ENCODE measurements around the gene IL15RA.
"Not testable (repeated sequence)": the region's sequence is repeated elsewhere in the genome, so short reads cannot be mapped to it uniquely, and the experiment has no call there.

IL15RA gene

DNA sequence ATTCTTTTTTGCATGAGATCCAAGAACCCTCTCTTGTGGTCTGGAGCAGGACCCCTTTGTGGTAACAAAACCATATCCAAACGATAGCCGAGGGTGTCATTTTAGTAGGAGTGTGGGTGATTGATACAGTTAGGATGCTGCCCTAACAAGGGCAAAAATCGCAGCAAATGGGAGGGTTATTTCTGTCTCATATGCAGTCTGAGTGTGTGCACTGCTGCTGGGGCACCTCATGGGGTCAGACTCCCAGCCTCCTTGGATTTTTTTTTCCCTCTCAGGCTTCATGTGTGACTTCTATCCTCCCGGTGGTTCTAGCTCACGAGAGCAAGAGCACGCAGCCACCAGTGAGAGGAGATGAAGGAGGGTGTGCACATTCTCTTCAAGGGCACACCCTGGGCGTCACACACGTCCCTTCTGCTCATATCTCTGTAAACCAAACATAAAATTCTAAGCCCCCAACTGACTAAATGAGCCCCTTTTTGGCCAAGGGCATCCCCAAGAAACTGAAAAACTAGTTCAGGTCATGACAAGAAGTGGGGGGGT, 28.6 kb upstream of the IL15RA start:
- H3K27ac ChIP-seq: no peak overlapping the region
- TF ChIP-seq, protein P1, sequence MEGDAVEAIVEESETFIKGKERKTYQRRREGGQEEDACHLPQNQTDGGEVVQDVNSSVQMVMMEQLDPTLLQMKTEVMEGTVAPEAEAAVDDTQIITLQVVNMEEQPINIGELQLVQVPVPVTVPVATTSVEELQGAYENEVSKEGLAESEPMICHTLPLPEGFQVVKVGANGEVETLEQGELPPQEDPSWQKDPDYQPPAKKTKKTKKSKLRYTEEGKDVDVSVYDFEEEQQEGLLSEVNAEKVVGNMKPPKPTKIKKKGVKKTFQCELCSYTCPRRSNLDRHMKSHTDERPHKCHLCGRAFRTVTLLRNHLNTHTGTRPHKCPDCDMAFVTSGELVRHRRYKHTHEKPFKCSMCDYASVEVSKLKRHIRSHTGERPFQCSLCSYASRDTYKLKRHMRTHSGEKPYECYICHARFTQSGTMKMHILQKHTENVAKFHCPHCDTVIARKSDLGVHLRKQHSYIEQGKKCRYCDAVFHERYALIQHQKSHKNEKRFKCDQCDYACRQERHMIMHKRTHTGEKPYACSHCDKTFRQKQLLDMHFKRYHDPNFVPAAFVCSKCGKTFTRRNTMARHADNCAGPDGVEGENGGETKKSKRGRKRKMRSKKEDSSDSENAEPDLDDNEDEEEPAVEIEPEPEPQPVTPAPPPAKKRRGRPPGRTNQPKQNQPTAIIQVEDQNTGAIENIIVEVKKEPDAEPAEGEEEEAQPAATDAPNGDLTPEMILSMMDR (IDR thresholded peaks at IDR 0.05): no peak
- TF ChIP-seq ZFX (IDR thresholded peaks at IDR 0.05; ENCODE audit: borderline replicate concordance): no peak

DNA sequence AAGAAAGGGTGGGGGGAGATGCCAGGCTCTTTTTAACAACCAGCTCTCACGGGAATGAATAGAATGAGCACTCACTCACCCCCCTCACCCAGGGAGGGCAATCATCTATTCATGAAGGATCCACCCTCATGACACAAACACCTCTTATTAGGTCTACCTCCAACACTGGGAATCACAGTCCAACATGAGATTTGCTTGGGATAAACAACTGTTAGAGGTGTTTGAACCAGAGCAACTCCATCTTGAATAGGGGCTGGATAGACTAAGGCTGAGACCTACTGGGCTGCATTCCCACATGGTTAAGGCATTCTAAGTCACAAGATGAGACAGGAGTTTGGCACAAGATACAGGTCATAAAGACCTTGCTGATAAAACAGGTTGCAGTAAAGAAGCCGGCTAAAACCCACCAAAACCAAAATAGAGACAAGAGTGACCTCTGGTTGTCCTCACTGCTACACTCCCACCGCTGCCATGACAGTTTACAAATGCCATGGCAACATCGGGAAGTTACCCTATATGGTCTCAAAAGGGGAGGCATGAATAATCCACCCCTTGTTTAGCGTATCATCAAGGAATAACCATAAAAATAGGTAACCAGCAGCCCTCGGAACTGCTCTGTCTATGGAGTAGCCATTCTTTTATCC, 27.9 kb upstream of the IL15RA start:
- not testable (repeated sequence) for H3K27ac ChIP-seq

GRCh38 chr10:6002809-6003510, 25.6 kb upstream of the IL15RA start:
- H3K27ac ChIP-seq: no peak overlapping the region
- TF ChIP-seq, protein P1 (IDR thresholded peaks at IDR 0.05): no peak
- TF ChIP-seq ZFX (IDR thresholded peaks at IDR 0.05; ENCODE audit: borderline replicate concordance): no peak

DNA sequence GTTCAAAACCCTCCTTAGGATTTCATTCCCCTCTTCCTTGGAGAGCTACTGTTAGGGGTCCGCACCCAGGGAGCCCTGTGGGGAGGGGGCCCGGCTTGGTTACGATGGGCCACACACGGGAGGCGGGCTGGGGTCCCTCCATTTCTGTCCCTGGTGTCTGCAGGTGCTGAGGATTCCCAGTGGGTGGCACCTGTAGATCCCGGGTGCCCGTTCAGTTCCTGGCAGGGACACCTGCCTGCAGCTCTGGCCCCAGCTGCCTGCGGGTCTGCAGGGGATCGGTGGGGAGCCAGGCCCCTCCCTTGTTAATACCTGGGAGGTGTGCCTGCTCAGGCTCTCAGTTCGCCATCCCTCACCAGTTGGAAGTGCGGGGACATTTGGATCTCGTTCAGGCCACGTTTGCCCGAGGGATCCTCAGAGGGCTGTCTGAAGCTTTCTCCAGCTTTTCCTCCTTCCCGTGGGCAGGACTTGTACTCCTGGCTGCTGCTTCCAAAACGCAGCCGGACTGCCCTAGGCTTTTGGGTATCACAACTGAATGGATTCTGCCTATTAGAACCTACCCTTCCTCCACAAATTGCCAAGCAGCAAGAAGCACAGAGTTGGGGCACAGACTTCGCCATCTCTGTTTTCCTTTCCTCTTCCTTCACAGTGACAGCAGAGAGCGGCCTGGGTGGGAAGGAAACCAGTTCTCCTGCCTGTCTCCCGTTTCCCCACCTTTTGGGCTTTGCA, 22.3 kb upstream of the IL15RA start:
- TF ChIP-seq ZFX (IDR thresholded peaks at IDR 0.05; ENCODE audit: borderline replicate concordance): no peak
- TF ChIP-seq, protein P1 (IDR thresholded peaks at IDR 0.05): no peak

GRCh38 chr10:5996696-5997095, 19.4 kb upstream of the IL15RA start:
- TF ChIP-seq ZFX (IDR thresholded peaks at IDR 0.05; ENCODE audit: borderline replicate concordance): no peak
- TF ChIP-seq, protein P1 (IDR thresholded peaks at IDR 0.05): no peak
- H3K27ac ChIP-seq: no peak overlapping the region

More for the DNA sequence above, 22.3 kb upstream of the IL15RA start:
- no peak overlapping the region for H3K27ac ChIP-seq

DNA sequence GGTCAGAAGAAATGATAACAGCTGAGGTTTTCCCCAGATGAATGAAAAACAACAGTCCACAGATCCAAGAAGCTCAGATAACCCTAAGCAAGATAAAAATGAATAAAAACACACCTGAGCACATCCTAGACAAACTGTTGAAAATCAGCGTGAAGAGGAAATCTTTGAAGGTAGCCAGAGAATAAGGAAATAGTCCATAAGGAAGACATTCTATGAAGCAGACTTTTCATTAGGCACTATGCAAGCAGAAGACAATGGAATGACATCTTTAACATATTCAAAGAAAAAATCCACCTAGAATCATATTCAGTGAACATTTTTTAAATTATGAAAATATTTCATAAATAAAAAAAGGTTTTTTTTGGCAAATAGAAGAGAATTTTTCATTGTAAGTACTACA, 15.1 kb upstream of the IL15RA start:
- no peak overlapping the region for H3K27ac ChIP-seq
- no peak for TF ChIP-seq ZFX (IDR thresholded peaks at IDR 0.05; ENCODE audit: borderline replicate concordance)
- TF ChIP-seq, protein P1 (IDR thresholded peaks at IDR 0.05): no peak

DNA sequence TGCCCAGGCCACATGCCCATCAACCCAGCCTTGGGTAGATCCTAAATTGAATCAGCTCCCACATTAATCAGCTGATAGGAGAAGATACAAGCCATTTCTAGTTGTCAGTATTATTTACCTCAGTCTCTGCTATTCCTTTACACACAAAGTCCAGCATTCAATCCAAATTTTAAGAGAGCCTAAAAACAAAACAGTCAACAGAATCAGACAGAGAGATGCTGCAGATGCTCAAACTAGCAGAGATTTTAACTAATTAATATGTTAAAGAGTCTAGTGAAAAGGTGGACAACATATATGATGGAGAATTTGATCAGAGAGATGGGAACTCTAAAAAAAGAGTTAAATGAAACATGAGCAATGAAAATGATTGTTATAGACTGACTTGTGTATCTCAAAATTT, 14.4 kb upstream of the IL15RA start:
- no peak for TF ChIP-seq ZFX (IDR thresholded peaks at IDR 0.05; ENCODE audit: borderline replicate concordance)
- TF ChIP-seq, protein P1 (IDR thresholded peaks at IDR 0.05): no peak
- no peak overlapping the region for H3K27ac ChIP-seq
